Mesendoderm (in vitro differentiated cells): ENCODE results near the gene NRF1.

Experiments used
- DNase-seq: peaks from one replicate; pipeline ENCODE4 v3.0.0; 2013
- H2AK5ac ChIP-seq: 2 replicates; pipeline ENCODE4 v1.6.1; 2013; ENCODE audit warnings: low read length, inconsistent platforms
- H2BK120ac ChIP-seq: 2 replicates; pipeline ENCODE4 v1.6.1; 2013; ENCODE audit warnings: low read depth, mild to moderate bottlenecking, low read length, moderate library complexity, mixed read lengths
- H2BK15ac ChIP-seq: replicated peaks from 2 replicates; pipeline ENCODE4 v1.6.1; 2013; ENCODE audit warnings: low read depth, mild to moderate bottlenecking, moderate library complexity
- H2BK5ac ChIP-seq: 2 replicates; pipeline ENCODE4 v1.6.1; 2013; ENCODE audit warnings: low read length, inconsistent platforms
- H3K18ac ChIP-seq: 2 replicates; pipeline ENCODE4 v1.6.1; 2013; ENCODE audit warnings: mild to moderate bottlenecking, low read length, mixed read lengths
- H3K23ac ChIP-seq: one replicate; pipeline ENCODE4 v1.6.1; 2013; ENCODE audit warnings: low read length
- H3K27ac ChIP-seq: 2 replicates; pipeline ENCODE4 v1.5.1; 2013; ENCODE audit warnings: low read depth, mild to moderate bottlenecking, inconsistent platforms, low read length, moderate library complexity
- H3K27me3 ChIP-seq: 2 replicates; pipeline ENCODE4 v1.6.1; 2013; ENCODE audit warnings: low read length, control low read depth, mild to moderate bottlenecking, inconsistent platforms; ENCODE audit not compliant: insufficient read depth, poor library complexity
- H3K36me3 ChIP-seq: 2 replicates; pipeline ENCODE4 v1.6.1; 2013; ENCODE audit warnings: low read length, inconsistent platforms; ENCODE audit not compliant: control insufficient read depth, insufficient read depth
- H3K4ac ChIP-seq: one replicate; pipeline ENCODE4 v1.6.1; 2013; ENCODE audit warnings: low read depth, mild to moderate bottlenecking, low read length, moderate library complexity
- H3K4me1 ChIP-seq: 2 replicates; pipeline ENCODE4 v1.6.1; 2013; ENCODE audit warnings: low read depth, low read length, inconsistent platforms; ENCODE audit not compliant: control insufficient read depth
- H3K4me2 ChIP-seq: 2 replicates; pipeline ENCODE4 v1.6.1; 2013; ENCODE audit warnings: low read length
- H3K4me3 ChIP-seq: 2 replicates; pipeline ENCODE4 v1.5.1; 2013; ENCODE audit warnings: mild to moderate bottlenecking, low read length
- H3K56ac ChIP-seq: one replicate; pipeline ENCODE4 v1.6.1; 2013; ENCODE audit warnings: low read length
- H3K79me1 ChIP-seq: 2 replicates; pipeline ENCODE4 v1.6.1; 2013; ENCODE audit warnings: low read length, inconsistent platforms
- H3K79me2 ChIP-seq: 2 replicates; pipeline ENCODE4 v1.6.1; 2013; ENCODE audit warnings: mild to moderate bottlenecking, low read length; ENCODE audit not compliant: control insufficient read depth, insufficient read depth
- H3K9ac ChIP-seq: 2 replicates; pipeline ENCODE4 v1.6.1; 2013; ENCODE audit warnings: low read length, inconsistent platforms
- H4K5ac ChIP-seq: one replicate; pipeline ENCODE4 v1.6.1; 2013; ENCODE audit warnings: low read length
- H4K8ac ChIP-seq: one replicate; pipeline ENCODE4 v1.6.1; 2013; ENCODE audit warnings: low read depth, mild to moderate bottlenecking, control low read depth, low read length, moderate library complexity
- WGBS: extraction: QIAGEN DNeasy Blood & Tissue Kit; methylation state at CpG from one replicate; pipeline ENCODE4 v1.1.7; 2013; ENCODE audit warnings: low lambda C conversion rate, missing lambda C conversion rate; ENCODE audit not compliant: insufficient coverage; ENCODE audit errors: extremely low coverage; 5-methylcytosine and 5-hydroxymethylcytosine counted together

The NRF1 gene

GRCh38 chr7:129746857-129747529 is 135.5 kb downstream of the NRF1 start:
- Histone ChIP-seq H2BK15ac (no peak overlapping the region), H2AK5ac (no peak overlapping the region), H3K18ac (no peak overlapping the region), H2BK5ac (no peak overlapping the region), H2BK120ac (no peak overlapping the region), H3K4me1 (no peaks in the 10 kb centered on the region), H4K5ac (no peak overlapping the region), H3K23ac (no peak overlapping the region), H3K79me2 (no peaks in the 10 kb centered on the region), H3K9ac (no peak overlapping the region), H3K27ac (no peak overlapping the region), H3K4ac (no peak overlapping the region), H3K36me3 (no peaks in the 10 kb centered on the region), H3K56ac (no peak overlapping the region), H3K4me3 (no peak overlapping the region), H3K79me1 (peaks cover 1% of the 10 kb centered on the region), H3K4me2 (no peak overlapping the region), H4K8ac (no peak overlapping the region), H3K27me3 (no peaks in the 10 kb centered on the region)
- no peak for DNase-seq
- WGBS = no CpG with 5 or more reads among the region's 4 CpGs

- H3K4me1 ChIP-seq = no peaks in the 10 kb centered on the region
- no peak overlapping the region for H4K5ac ChIP-seq
- no CpG with 5 or more reads among the region's 4 CpGs for WGBS
- H3K79me2 ChIP-seq = no peaks in the 10 kb centered on the region
- no peak overlapping the region for H3K56ac ChIP-seq
- no peaks in the 10 kb centered on the region for H3K27me3 ChIP-seq
- no peak overlapping the region for H2BK15ac ChIP-seq
- H3K36me3 ChIP-seq = no peaks in the 10 kb centered on the region
- no peak overlapping the region for H3K4me2 ChIP-seq
- H3K4ac ChIP-seq = no peak overlapping the region
- H2BK5ac ChIP-seq = no peak overlapping the region
- H3K18ac ChIP-seq = no peak overlapping the region
- no peak overlapping the region for H3K27ac ChIP-seq
- DNase-seq = no peak
- no peak overlapping the region for H3K4me3 ChIP-seq
- H2BK120ac ChIP-seq = no peak overlapping the region
- no peak overlapping the region for H4K8ac ChIP-seq
- H2AK5ac ChIP-seq = no peak overlapping the region
- no peaks in the 10 kb centered on the region for H3K79me1 ChIP-seq
- no peak overlapping the region for H3K9ac ChIP-seq
- no peak overlapping the region for H3K23ac ChIP-seq
Observed at GRCh38 chr7:129748356-129749109, 137.0 kb downstream of the NRF1 start.

- no peak overlapping the region for H3K56ac ChIP-seq
- no peaks in the 10 kb centered on the region for H3K27me3 ChIP-seq
- no peak overlapping the region for H3K23ac ChIP-seq
- H2BK120ac ChIP-seq = no peak overlapping the region
- H2BK15ac ChIP-seq = no peak overlapping the region
- no peaks in the 10 kb centered on the region for H3K4me1 ChIP-seq
- H3K18ac ChIP-seq = no peak overlapping the region
- no peak overlapping the region for H2AK5ac ChIP-seq
- no peak overlapping the region for H3K27ac ChIP-seq
- H2BK5ac ChIP-seq = no peak overlapping the region
- WGBS = no CpG with 5 or more reads among the region's 7 CpGs
- no peaks in the 10 kb centered on the region for H3K79me1 ChIP-seq
- DNase-seq = no peak
- H4K5ac ChIP-seq = no peak overlapping the region
- H3K4ac ChIP-seq = no peak overlapping the region
- H3K4me3 ChIP-seq = no peak overlapping the region
- H4K8ac ChIP-seq = no peak overlapping the region
- H3K9ac ChIP-seq = no peak overlapping the region
- H3K36me3 ChIP-seq = peaks cover 2% of the 10 kb centered on the region
- no peak overlapping the region for H3K4me2 ChIP-seq
- H3K79me2 ChIP-seq = no peaks in the 10 kb centered on the region
Observed at GRCh38 chr7:129750091-129750490, 138.6 kb downstream of the NRF1 start.

GRCh38 chr7:129750501-129750900 is 139.0 kb downstream of the NRF1 start:
- peaks cover 2% of the 10 kb centered on the region for H3K36me3 ChIP-seq
- WGBS = no CpG with 5 or more reads among the region's 3 CpGs

GRCh38 chr7:129751916-129752315 is 140.4 kb downstream of the NRF1 start:
- no peak overlapping the region for H2BK120ac ChIP-seq
- H3K27ac ChIP-seq = no peak overlapping the region
- no peak overlapping the region for H3K18ac ChIP-seq
- no peak overlapping the region for H3K56ac ChIP-seq
- H2BK15ac ChIP-seq = no peak overlapping the region
- H3K79me1 ChIP-seq = no peaks in the 10 kb centered on the region
- no peak overlapping the region for H3K9ac ChIP-seq
- no peak overlapping the region for H4K5ac ChIP-seq
- no peak overlapping the region for H3K23ac ChIP-seq
- DNase-seq = no peak
- no peaks in the 10 kb centered on the region for H3K79me2 ChIP-seq
- H3K4me1 ChIP-seq = no peaks in the 10 kb centered on the region
- no CpG with 5 or more reads among the region's 1 CpG for WGBS
- no peak overlapping the region for H3K4me3 ChIP-seq
- H4K8ac ChIP-seq = no peak overlapping the region
- no peak overlapping the region for H3K4ac ChIP-seq
- no peak overlapping the region for H2AK5ac ChIP-seq
- no peak overlapping the region for H3K4me2 ChIP-seq
- H2BK5ac ChIP-seq = no peak overlapping the region
- H3K27me3 ChIP-seq = no peaks in the 10 kb centered on the region
- peaks cover 7% of the 10 kb centered on the region for H3K36me3 ChIP-seq

More at GRCh38 chr7:129750501-129750900, 139.0 kb downstream of the NRF1 start:
- no peaks in the 10 kb centered on the region for H3K79me1 ChIP-seq
- H3K18ac ChIP-seq = no peak overlapping the region
- DNase-seq = no peak
- no peak overlapping the region for H4K8ac ChIP-seq
- no peak overlapping the region for H3K56ac ChIP-seq
- no peak overlapping the region for H2BK5ac ChIP-seq
- no peak overlapping the region for H3K4ac ChIP-seq
- H3K9ac ChIP-seq = no peak overlapping the region
- no peaks in the 10 kb centered on the region for H3K27me3 ChIP-seq
- H2BK15ac ChIP-seq = no peak overlapping the region
- H3K79me2 ChIP-seq = no peaks in the 10 kb centered on the region
- H3K4me1 ChIP-seq = no peaks in the 10 kb centered on the region
- H2AK5ac ChIP-seq = no peak overlapping the region
- H4K5ac ChIP-seq = no peak overlapping the region
- no peak overlapping the region for H3K27ac ChIP-seq
- no peak overlapping the region for H3K4me3 ChIP-seq
- H2BK120ac ChIP-seq = no peak overlapping the region
- no peak overlapping the region for H3K23ac ChIP-seq
- H3K4me2 ChIP-seq = no peak overlapping the region
